Choroid plexus epithelial cell (primary cell): Measurements from ENCODE around the gene ATPAF1.
"Not testable (repeated sequence)": the region's sequence is repeated elsewhere in the genome, so short reads cannot be mapped to it uniquely, and the experiment has no call there.

Source experiments
- DNase-seq: peaks from one replicate; pipeline ENCODE4 v3.0.0-alpha.2; 2010; ENCODE audit warnings: low read depth
- H3K4me3 ChIP-seq: 2 replicates; pipeline ENCODE4 v1.5.1; 2011; ENCODE audit warnings: low read depth, mild to moderate bottlenecking, control low read depth, low read length, moderate library complexity
- CTCF ChIP-seq: conservative IDR thresholded peaks from 2 replicates; pipeline ENCODE4 v1.5.1; 2011; ENCODE audit warnings: low read depth, mild to moderate bottlenecking, control low read depth, inconsistent platforms, low read length, moderate library complexity

The ATPAF1 gene

GRCh38 chr1:46699666-46700065 lies 31.5 kb upstream of the ATPAF1 start:
- no peak for DNase-seq
- no peak overlapping the region for H3K4me3 ChIP-seq
- TF ChIP-seq CTCF: no peak

- DNase-seq: no peak
- no peak overlapping the region for H3K4me3 ChIP-seq
- no peak for TF ChIP-seq CTCF
Measured at GRCh38 chr1:46697053-46697452, 28.9 kb upstream of the ATPAF1 start.

- DNase-seq, H3K4me3 ChIP-seq: not testable (repeated sequence)
Measured at GRCh38 chr1:46694676-46695075, 26.5 kb upstream of the ATPAF1 start.

DNA sequence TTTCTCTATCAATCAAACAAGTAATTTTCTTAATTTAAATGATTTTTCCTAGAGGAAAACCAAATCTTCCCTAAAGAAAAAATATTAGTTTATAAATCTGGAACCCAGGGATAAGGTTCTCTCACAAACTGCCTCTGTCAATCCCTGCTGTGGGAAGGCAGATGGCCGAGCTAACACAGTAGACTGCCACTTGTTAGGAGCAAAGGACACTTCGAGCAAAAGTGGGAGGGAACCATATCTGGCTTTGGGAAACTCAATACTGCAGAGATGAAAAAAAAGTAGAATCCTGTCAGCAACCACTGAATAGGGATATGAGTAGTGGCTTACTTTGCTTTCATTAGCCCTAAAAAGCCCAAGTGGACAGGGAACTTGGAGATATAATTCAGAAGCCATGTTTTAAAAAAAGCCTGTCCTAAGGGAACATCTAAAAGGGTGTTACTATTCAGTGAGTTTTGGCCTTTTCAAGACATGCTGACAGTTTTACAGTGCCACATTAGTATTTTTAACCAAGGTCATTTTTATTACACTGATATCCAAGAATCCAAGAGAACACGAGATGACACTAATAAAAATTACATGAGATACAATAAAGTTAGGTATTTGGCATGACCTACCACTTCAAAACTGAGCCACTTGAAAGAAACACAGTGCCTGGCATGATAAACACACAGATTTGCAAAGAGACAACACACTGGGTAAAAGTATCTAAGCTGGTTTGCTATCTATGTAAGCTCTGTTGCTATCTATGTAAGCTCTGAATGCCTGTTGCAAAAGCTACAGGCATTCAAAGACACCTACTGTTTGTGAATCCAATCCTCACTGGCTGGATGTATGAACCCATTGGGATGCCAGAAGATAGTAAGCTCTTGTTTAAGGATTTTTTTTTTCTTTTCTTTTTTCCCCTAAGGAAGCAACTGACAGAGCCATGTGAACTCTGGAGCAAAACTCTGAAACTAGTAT lies 24.9 kb upstream of the ATPAF1 start:
- no peak for DNase-seq
- no peak for TF ChIP-seq CTCF
- H3K4me3 ChIP-seq: no peak overlapping the region

DNA sequence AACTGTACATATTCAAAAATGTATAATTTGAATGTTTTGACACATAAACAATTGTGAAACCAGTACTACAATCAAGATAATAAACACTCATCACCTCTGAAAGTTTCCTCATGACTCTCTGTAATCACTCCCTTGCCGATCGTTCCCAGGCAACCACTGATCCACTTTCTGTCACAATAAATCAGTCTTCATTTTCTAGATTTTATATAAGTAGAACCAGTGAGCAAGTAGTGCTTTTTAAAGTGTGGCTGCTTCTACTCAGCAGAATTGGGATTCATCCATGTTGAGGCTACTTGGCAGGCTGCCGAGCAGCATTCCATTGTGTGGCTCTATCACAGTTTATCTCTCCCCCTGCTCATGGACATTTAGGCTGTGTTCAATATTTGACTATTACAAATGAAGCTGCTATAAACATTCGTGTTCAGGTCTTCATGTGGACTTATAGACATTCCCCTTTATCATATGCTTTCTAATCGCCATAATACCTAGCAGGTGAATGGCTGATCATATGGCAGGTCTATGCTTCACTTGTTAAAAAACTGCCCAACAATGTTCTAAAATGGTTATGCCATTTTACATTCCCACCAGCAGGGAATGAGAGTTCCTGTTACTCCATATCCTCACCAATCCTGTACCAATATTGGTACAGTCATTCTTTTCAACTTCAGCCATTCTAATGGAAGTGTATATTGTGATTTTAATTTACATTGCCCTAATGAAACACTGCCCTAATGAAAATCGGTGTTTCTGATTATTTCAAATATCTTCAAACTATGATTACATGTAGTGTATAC lies 24.0 kb upstream of the ATPAF1 start:
- no peak for TF ChIP-seq CTCF
- no peak overlapping the region for H3K4me3 ChIP-seq
- DNase-seq: no peak

DNA sequence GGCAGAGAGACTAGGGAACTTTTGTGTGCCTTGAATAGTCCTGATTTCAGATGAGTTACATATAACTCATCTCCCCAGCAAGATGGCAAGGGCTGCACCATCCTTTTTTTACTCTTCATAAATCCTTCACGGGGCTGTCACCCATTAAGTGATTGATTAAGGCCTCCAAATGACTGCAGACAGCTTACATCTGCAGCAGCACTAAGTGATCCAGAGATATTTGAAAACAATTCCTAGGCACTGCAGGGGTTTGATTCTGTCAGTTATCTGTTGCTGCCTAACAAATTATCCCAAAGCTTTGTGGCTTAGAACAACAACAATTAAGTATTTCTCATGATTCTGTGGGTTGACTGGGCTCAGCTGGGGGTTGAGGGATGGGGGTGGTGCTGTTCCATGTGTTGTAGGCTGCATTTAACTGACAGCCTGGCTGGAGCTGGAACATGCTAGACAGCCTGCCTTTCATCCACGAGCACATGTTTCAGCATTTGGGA lies 22.8 kb upstream of the ATPAF1 start:
- no peak overlapping the region for H3K4me3 ChIP-seq
- DNase-seq: no peak
- TF ChIP-seq CTCF: no peak

- DNase-seq: no peak
- no peak overlapping the region for H3K4me3 ChIP-seq
- no peak for TF ChIP-seq CTCF
Measured at GRCh38 chr1:46689897-46690296, 21.7 kb upstream of the ATPAF1 start.
